ENCODE data around the gene NPC1L1.
"Not testable (repeated sequence)": the region's sequence is repeated elsewhere in the genome, so short reads cannot be mapped to it uniquely, and the experiment has no call there.

Gene NPC1L1

GRCh38 chr7:44564606-44565005 is 23.5 kb upstream of the NPC1L1 start:
- TF ChIP-seq CTCF (IDR thresholded peaks at IDR 0.05; ENCODE audit: control insufficient read depth, extremely low read depth, insufficient read depth), result no peak
- no peak overlapping the region for H3K4me3 ChIP-seq (ENCODE audit: low read depth, low read length)
- DNase-seq (ENCODE audit: low read depth), result no peak

GRCh38 chr7:44563171-44563679 is 22.1 kb upstream of the NPC1L1 start:
- TF ChIP-seq CTCF (IDR thresholded peaks at IDR 0.05; ENCODE audit: control insufficient read depth, extremely low read depth, insufficient read depth), result no peak
- DNase-seq (ENCODE audit: low read depth), result no peak
- H3K4me3 ChIP-seq (ENCODE audit: low read depth, low read length), result no peak overlapping the region

- DNase-seq (ENCODE audit: low read depth); H3K4me3 ChIP-seq (ENCODE audit: low read depth, low read length): not testable (repeated sequence)
Observed at GRCh38 chr7:44562622-44562962, 21.5 kb upstream of the NPC1L1 start.

GRCh38 chr7:44561962-44562621 is 21.0 kb upstream of the NPC1L1 start:
- no peak for DNase-seq (ENCODE audit: low read depth)
- no peak overlapping the region for H3K4me3 ChIP-seq (ENCODE audit: low read depth, low read length)
- TF ChIP-seq CTCF (IDR thresholded peaks at IDR 0.05; ENCODE audit: control insufficient read depth, extremely low read depth, insufficient read depth), result no peak

- DNase-seq (ENCODE audit: low read depth), result no peak
- TF ChIP-seq CTCF (IDR thresholded peaks at IDR 0.05; ENCODE audit: control insufficient read depth, extremely low read depth, insufficient read depth), result no peak
- no peak overlapping the region for H3K4me3 ChIP-seq (ENCODE audit: low read depth, low read length)
Observed at GRCh38 chr7:44561481-44561880, 20.4 kb upstream of the NPC1L1 start.

- no peak for TF ChIP-seq CTCF (IDR thresholded peaks at IDR 0.05; ENCODE audit: control insufficient read depth, extremely low read depth, insufficient read depth)
- DNase-seq (ENCODE audit: low read depth), result no peak
- H3K4me3 ChIP-seq (ENCODE audit: low read depth, low read length), result no peak overlapping the region
Observed at GRCh38 chr7:44559485-44559884, 18.4 kb upstream of the NPC1L1 start.

- no peak for DNase-seq (ENCODE audit: low read depth)
- H3K4me3 ChIP-seq (ENCODE audit: low read depth, low read length), result no peak overlapping the region
Observed at GRCh38 chr7:44557485-44557884, 16.4 kb upstream of the NPC1L1 start.

More at GRCh38 chr7:44557485-44557884, 16.4 kb upstream of the NPC1L1 start:
- TF ChIP-seq CTCF (IDR thresholded peaks at IDR 0.05; ENCODE audit: control insufficient read depth, extremely low read depth, insufficient read depth), result no peak

Data from LNCaP clone FGC (cell line).